ENCODE results near the gene IL6ST.

The IL6ST gene

GRCh38 chr5:55885359-55885758 lies 109.4 kb downstream of the IL6ST start:
- no peak for DNase-seq

Data from activated CD4-positive, alpha-beta T cell treated with anti-CD3 and anti-CD28 coated beads, Interleukin-10, Interleukin-2, amounts not matched to agents 100 ng/mL and 50 ng/mL, durations not matched to agents 16 hours and 8 hours (primary cell).